H1 (cell line): ENCODE measurements around the gene USP24. TPM values are rescaled to one million over a fixed set of nuclear protein-coding genes. Genes with fewer than 3 reads are reported as not detected.

Experiments used
- CTCF ChIA-PET: fragments of 300-600 bp; sonication (Branson Sonifier 250); formaldehyde crosslinking; loops from one replicate; lab custom pipeline; 2021; ENCODE audit not compliant: partially characterized antibody; lab: Charles Lee
- POLR2A ChIA-PET: fragments of 300-600 bp; sonication (Branson Sonifier 250); formaldehyde crosslinking; loops from one replicate; lab custom pipeline; 2021; ENCODE audit warnings: inconsistent platforms; ENCODE audit not compliant: partially characterized antibody; lab: Charles Lee
- DNase-seq, 2 experiments: peaks; one replicate each; pipeline versions ENCODE4 v3.0.0 to v3.0.0-alpha.2; 2010 to 2022; ENCODE audit warnings: low spot score in 2 of 2, low read depth in 1 of 2, mixed read lengths in 1 of 2
- FAIRE-seq: peaks from 2 replicates; lab custom pipeline; 2011; peaks lifted over from hg19 to GRCh38; lab: Jason Lieb, UNC
- H2AFZ ChIP-seq: 2 replicates; pipeline ENCODE4 v1.8.1; 2012; ENCODE audit warnings: low read length, inconsistent platforms
- H2AK5ac ChIP-seq: 2 replicates; pipeline ENCODE4 v1.6.1; 2013; ENCODE audit warnings: low read depth, low read length
- H2BK120ac ChIP-seq: replicated peaks from 2 replicates; pipeline ENCODE3; 2013; ENCODE audit warnings: low read depth, low read length, inconsistent platforms
- H2BK12ac ChIP-seq: 2 replicates; pipeline ENCODE4 v1.6.1; 2013; ENCODE audit warnings: low read depth, low read length
- H2BK15ac ChIP-seq: 2 replicates; pipeline ENCODE4 v1.6.1; 2013; ENCODE audit warnings: low read length
- H2BK20ac ChIP-seq: 2 replicates; pipeline ENCODE4 v1.6.1; 2013; ENCODE audit warnings: low read length
- H2BK5ac ChIP-seq: 2 replicates; pipeline ENCODE4 v1.6.1; 2013; ENCODE audit warnings: low read depth, low read length
- H3K14ac ChIP-seq: 2 replicates; pipeline ENCODE4 v1.6.1; 2013; ENCODE audit warnings: inconsistent platforms; ENCODE audit not compliant: insufficient read length
- H3K18ac ChIP-seq: 2 replicates; pipeline ENCODE4 v1.6.1; 2013; ENCODE audit warnings: low read length; ENCODE audit errors: extremely low read depth
- H3K23ac ChIP-seq: 2 replicates; pipeline ENCODE4 v1.6.1; 2013; ENCODE audit warnings: inconsistent platforms; ENCODE audit not compliant: insufficient read length
- H3K23me2 ChIP-seq: 2 replicates; pipeline ENCODE4 v1.6.1; 2013; ENCODE audit warnings: low read depth, low read length
- H3K27ac ChIP-seq: 2 replicates; pipeline ENCODE4 v1.6.1; 2011; ENCODE audit warnings: low read depth, low read length, inconsistent platforms
- H3K27me3 ChIP-seq, 4 experiments: replicated peaks in 1 of 4; 1 replicate in 1 of 4; 2 replicates in 3 of 4; pipeline versions ENCODE4 v1.6.1 to v1.8.1; 2011 to 2013; ENCODE audit warnings: low read length in 3 of 4, mild to moderate bottlenecking in 3 of 4, inconsistent platforms in 2 of 4, mixed read lengths in 2 of 4, moderate library complexity in 1 of 4; ENCODE audit not compliant: control insufficient read depth in 3 of 4, insufficient read depth in 3 of 4; ENCODE audit errors: extremely low read depth in 1 of 4
- H3K36me3 ChIP-seq, 4 experiments: 2 replicates each; pipeline versions ENCODE4 v1.6.1 to v1.8.1; 2011 to 2013; ENCODE audit warnings: mild to moderate bottlenecking in 4 of 4, low read length in 3 of 4, moderate library complexity in 2 of 4, control low read depth in 1 of 4, inconsistent platforms in 1 of 4; ENCODE audit not compliant: insufficient read depth in 4 of 4, control insufficient read depth in 2 of 4
- H3K4ac ChIP-seq: replicated peaks from 2 replicates; pipeline ENCODE3; 2013; ENCODE audit warnings: low read length, low read depth, mixed read lengths, inconsistent platforms; ENCODE audit not compliant: insufficient read length
- H3K4me1 ChIP-seq, 4 experiments: replicated peaks in 1 of 4; 1 replicate in 1 of 4; 2 replicates in 3 of 4; pipeline versions ENCODE4 v1.6.1 to v1.8.1; 2011 to 2013; ENCODE audit warnings: low read length in 3 of 4, inconsistent platforms in 2 of 4, mixed read lengths in 1 of 4; ENCODE audit not compliant: insufficient read depth in 4 of 4, control insufficient read depth in 3 of 4
- H3K4me2 ChIP-seq, 2 experiments: 2 replicates each; pipeline versions ENCODE4 v1.6.1 to v1.8.1; 2011 to 2013; ENCODE audit warnings: low read depth in 2 of 2, low read length in 2 of 2, control low read depth in 1 of 2, inconsistent platforms in 1 of 2, mild to moderate bottlenecking in 1 of 2; ENCODE audit not compliant: insufficient read depth in 1 of 2
- H3K4me3 ChIP-seq, 4 experiments: fragments of 200-600, 300-600 bp in 1 of 4; sonication (generic), shearing (Covaris generic), sonication (Bioruptor Twin) in 1 of 4; 2 replicates each; pipeline versions ENCODE4 v1.5.1 to v1.8.1; 2011 to 2016; ENCODE audit warnings: low read length in 4 of 4, low read depth in 3 of 4, control low read depth in 2 of 4, inconsistent platforms in 2 of 4, mild to moderate bottlenecking in 2 of 4, mixed read lengths in 1 of 4, moderate library complexity in 1 of 4; ENCODE audit not compliant: insufficient read depth in 2 of 4; ENCODE audit errors: extremely low read depth in 1 of 4
- H3K56ac ChIP-seq: replicated peaks from 2 replicates; pipeline ENCODE3; 2013; ENCODE audit warnings: low read depth, mild to moderate bottlenecking, mixed read lengths, low read length, inconsistent platforms; ENCODE audit not compliant: insufficient read length
- H3K79me1 ChIP-seq: 2 replicates; pipeline ENCODE4 v1.6.1; 2013; ENCODE audit warnings: low read depth, low read length, control low read depth
- H3K79me2 ChIP-seq, 2 experiments: 2 replicates each; pipeline versions ENCODE4 v1.6.1 to v1.8.1; 2012 to 2013; ENCODE audit warnings: low read length in 2 of 2, mild to moderate bottlenecking in 2 of 2, inconsistent platforms in 1 of 2; ENCODE audit not compliant: insufficient read depth in 2 of 2, control insufficient read depth in 1 of 2
- H3K9ac ChIP-seq, 4 experiments: replicated peaks in 1 of 4; 1 replicate in 1 of 4; 2 replicates in 3 of 4; pipeline versions ENCODE4 v1.6.1 to v1.8.1; 2011 to 2013; ENCODE audit warnings: low read depth in 3 of 4, low read length in 3 of 4, control low read depth in 2 of 4, mild to moderate bottlenecking in 2 of 4, moderate library complexity in 2 of 4, inconsistent platforms in 1 of 4; ENCODE audit errors: extremely low read depth in 1 of 4
- H3K9me3 ChIP-seq, 2 experiments: 2 replicates each; pipeline versions ENCODE4 v1.6.1 to v1.8.1; 2012 to 2013; ENCODE audit warnings: mild to moderate bottlenecking in 2 of 2, moderate library complexity in 2 of 2, control low read depth in 1 of 2, inconsistent platforms in 1 of 2, low read depth in 1 of 2, low read length in 1 of 2, mixed read lengths in 1 of 2; ENCODE audit not compliant: insufficient read depth in 2 of 2
- H4K20me1 ChIP-seq, 2 experiments: replicated peaks in 1 of 2; 2 replicates each; pipeline versions ENCODE3 to v1.8.1; 2011 to 2013; ENCODE audit warnings: inconsistent platforms in 2 of 2, low read length in 2 of 2, mild to moderate bottlenecking in 1 of 2; ENCODE audit not compliant: insufficient read depth in 2 of 2, control insufficient read depth in 1 of 2
- H4K5ac ChIP-seq: 2 replicates; pipeline ENCODE4 v1.6.1; 2013; ENCODE audit warnings: low read length, low read depth, mixed read lengths, inconsistent platforms; ENCODE audit not compliant: insufficient read length
- H4K8ac ChIP-seq: 2 replicates; pipeline ENCODE4 v1.8.0; 2013; ENCODE audit warnings: mild to moderate bottlenecking, moderate library complexity, low read length, inconsistent platforms; ENCODE audit not compliant: insufficient read depth; ENCODE audit errors: extremely low read depth
- H4K91ac ChIP-seq: replicated peaks from 2 replicates; pipeline ENCODE3; 2013; ENCODE audit warnings: low read length, mixed read lengths, inconsistent platforms; ENCODE audit not compliant: insufficient read length
- ATF3 ChIP-seq: IDR thresholded peaks from 2 replicates; pipeline ENCODE4 v1.6.1; 2011; ENCODE audit warnings: low read depth, mild to moderate bottlenecking, low read length; ENCODE audit not compliant: insufficient read depth
- BRCA1 ChIP-seq: IDR thresholded peaks from 2 replicates; pipeline ENCODE4 v1.6.1; 2012; ENCODE audit warnings: low read depth, low read length, improper control_type of control experiment
- CBX5 ChIP-seq: fragments of 300-800, 300-1000 bp; sonication (generic); IDR thresholded peaks from 2 replicates; pipeline ENCODE4 v1.7.1; 2016; ENCODE audit warnings: antibody characterized with exemption, low read length, low read depth
- CBX8 ChIP-seq: fragments of 300-800, 300-1000 bp; sonication (generic); IDR thresholded peaks from 2 replicates; pipeline ENCODE4 v1.7.1; 2016; ENCODE audit warnings: low read depth, low read length, borderline replicate concordance
- HDAC2 ChIP-seq, 2 experiments: fragments of 300-600 bp in 1 of 2; sonication (generic) in 1 of 2; IDR thresholded peaks; 2 replicates each; pipeline ENCODE4 v1.6.1; 2011 to 2012; ENCODE audit warnings: low read depth in 2 of 2, low read length in 2 of 2, mild to moderate bottlenecking in 2 of 2, moderate library complexity in 2 of 2, borderline replicate concordance in 1 of 2, inconsistent platforms in 1 of 2
- HDAC6 ChIP-seq: IDR thresholded peaks from one replicate; pipeline ENCODE4 v1.7.1; 2012; ENCODE audit warnings: low read depth, mild to moderate bottlenecking, inconsistent platforms, low read length, moderate library complexity
- KDM4A ChIP-seq: IDR thresholded peaks from one replicate; pipeline ENCODE4 v1.7.1; 2012; ENCODE audit warnings: low read depth, mild to moderate bottlenecking, moderate library complexity, low read length, inconsistent platforms; ENCODE audit not compliant: severe bottlenecking
- NANOG ChIP-seq: IDR thresholded peaks from 2 replicates; pipeline ENCODE4 v1.6.1; 2011; ENCODE audit warnings: low read length, low read depth, mild to moderate bottlenecking, inconsistent platforms; ENCODE audit not compliant: insufficient read depth, poor library complexity, severe bottlenecking
- POLR2AphosphoS5 ChIP-seq: IDR thresholded peaks from 2 replicates; pipeline ENCODE4 v1.6.1; 2011; ENCODE audit warnings: low read depth, low read length
- SP4 ChIP-seq: IDR thresholded peaks from 2 replicates; pipeline ENCODE4 v1.6.1; 2012; ENCODE audit warnings: low read length, inconsistent platforms
- TAF1 ChIP-seq: IDR thresholded peaks from 2 replicates; pipeline ENCODE4 v1.6.1; 2011; ENCODE audit warnings: mild to moderate bottlenecking, low read depth, low read length
- USF2 ChIP-seq: IDR thresholded peaks from 2 replicates; pipeline ENCODE4 v1.6.1; 2011; ENCODE audit warnings: low read length, improper control_type of control experiment
- YY1 ChIP-seq: IDR thresholded peaks from 2 replicates; pipeline ENCODE4 v1.6.1; 2011; ENCODE audit warnings: low read depth, mild to moderate bottlenecking, low read length
- WGBS, 2 experiments: shearing (Covaris generic) in 1 of 2; methylation state at CpG; one replicate each; pipeline versions ENCODE4 v1.1.6 to v1.1.7; 2013 to 2015; ENCODE audit warnings: low lambda C conversion rate in 2 of 2, mixed read lengths in 2 of 2, inconsistent platforms in 1 of 2, low coverage in 1 of 2, missing lambda C conversion rate in 1 of 2; ENCODE audit not compliant: insufficient replicate concordance in 2 of 2, insufficient coverage in 1 of 2, insufficient read length in 1 of 2; ENCODE audit errors: extremely low coverage in 1 of 2, missing lambda C conversion rate in 1 of 2; 5-methylcytosine and 5-hydroxymethylcytosine counted together
- polyA plus RNA-seq, 7 experiments: library from polyadenylated mRNA; depleted of rRNA in 3 of 7; stranded (reverse) in 5 of 7; unstranded in 2 of 7; fragments of >200 nt in 5 of 7; fragments of 200-250 nt in 2 of 7; gene quantifications; 1 replicate in 5 of 7; 2 replicates in 1 of 7; 4 replicates in 1 of 7; pipeline versions ENCODE4 v1.2.1 to v1.2.3, GENCODE V29; 2011 to 2013; ENCODE audit warnings: missing spikeins in 2 of 7, mixed read lengths in 2 of 7
- total RNA-seq: library from RNA; stranded (reverse); fragmentation: NEBNext Ultra II Directional; extraction: Animal tissue kit (Norgen Biotek cat#: 25700); gene quantifications from 2 replicates; pipeline ENCODE4 v1.2.1, GENCODE V29; 2021

Gene USP24
- total and polyA plus RNA-seq, 2 of the 8 experiments (the other 6 are each of a cell fraction or from before 2014, with no cell fraction given), result 11.1 to 34.6 TPM

GRCh38 chr1:55185832-55186231, 29.3 kb downstream of the USP24 start:
- Histone ChIP-seq H3K4me2 (no peak overlapping the region), H4K5ac (no peak overlapping the region), H3K56ac (no peak overlapping the region), H3K27ac (no peak overlapping the region), H4K8ac (no peak overlapping the region), H2BK120ac (no peak overlapping the region), H3K9ac (no peak overlapping the region), H3K4me3 (no peak overlapping the region), H3K18ac (no peak overlapping the region), H3K14ac (no peak overlapping the region), H2BK5ac (no peak overlapping the region), H2BK20ac (no peak overlapping the region), H3K23me2 (no peaks in the 10 kb centered on the region), H2BK15ac (no peak overlapping the region), H3K27me3 (no peaks in the 10 kb centered on the region), H3K23ac (no peak overlapping the region), H3K9me3 (no peaks in the 10 kb centered on the region), H3K4ac (no peak overlapping the region), H4K91ac (no peak overlapping the region), H2AK5ac (no peak overlapping the region), H3K79me1 (peaks cover 5% of the 10 kb centered on the region; the same call in 1 of the 2 replicates), H2AFZ (no peak overlapping the region), H4K20me1 (no peaks in the 10 kb centered on the region), H3K79me2 (peaks cover 0 to 78% of the 10 kb centered on the region in 2 experiments; a peak in 2 of 4 replicates), H3K36me3 (no peaks in the 10 kb centered on the region), H2BK12ac (no peak overlapping the region), H3K4me1 (no peaks in the 10 kb centered on the region)
- WGBS, 2 experiments, result 78% methylated on average over 2 of the region's 2 CpGs; no CpG with 5 or more reads in 1 of the 2 experiments
- ChIA-PET CTCF (no interaction called here), POLR2A (no interaction called here)
- no peak for DNase-seq
- FAIRE-seq, result no peak
- TF ChIP-seq KDM4A (no peak), HDAC2 (IDR thresholded peaks at IDR 0.05; ENCODE audit: borderline replicate concordance in 1 of 2, low read depth in 2 of 2, low read length in 2 of 2) (no peak), ATF3 (no peak), CBX5 (no peak), SP4 (no peak), HDAC6 (no peak), YY1 (no peak), CBX8 (no peak), NANOG (no peak), USF2 (no peak), POLR2AphosphoS5 (no peak), BRCA1 (no peak), TAF1 (no peak)
